SK-N-SH (cell line): ENCODE results near the gene RC3H2. TPM values are rescaled to one million over a fixed set of nuclear protein-coding genes. Genes with fewer than 3 reads are reported as not detected.
A peak's percentile ranks its signal among the peaks of the same experiment; 100 is the strongest.
"Not testable (repeated sequence)": the region's sequence is repeated elsewhere in the genome, so short reads cannot be mapped to it uniquely, and the experiment has no call there.

Experiments used
- CTCF ChIA-PET: fragments of 300-600, 350-600 bp; formaldehyde crosslinking; extraction: SDS; loops from one replicate; lab custom pipeline; 2021; lab: Yijun Ruan, JAX
- POLR2A ChIA-PET: fragments of 350-600 bp; sonication (Branson Sonifier 250); formaldehyde crosslinking; extraction: SDS; loops from one replicate; lab custom pipeline; 2020; ENCODE audit warnings: antibody characterized with exemption, inconsistent platforms; lab: Yijun Ruan, JAX
- DNase-seq: peaks from one replicate; pipeline ENCODE4 v3.0.0; 2012
- H2AFZ ChIP-seq: fragments of 200-600 bp; sonication (generic); 2 replicates; pipeline ENCODE4 v1.8.1; 2016; ENCODE audit warnings: antibody characterized with exemption, mild to moderate bottlenecking, low read depth
- H3F3A ChIP-seq: fragments of 200-600 bp; sonication (generic); replicated peaks from 2 replicates; pipeline ENCODE3; 2016; ENCODE audit warnings: antibody characterized with exemption, mild to moderate bottlenecking; ENCODE audit not compliant: insufficient read depth
- H3K27ac ChIP-seq, 2 experiments: fragments of 200-500 bp in 1 of 2; fragments of 200-600 bp in 1 of 2; sonication (Bioruptor generic) in 1 of 2; sonication (generic), shearing (Covaris generic) in 1 of 2; 2 replicates each; pipeline versions ENCODE4 v1.5.1 to v1.6.1; 2014 to 2016; ENCODE audit warnings: low read depth in 2 of 2, inconsistent platforms in 1 of 2, low read length in 1 of 2, mild to moderate bottlenecking in 1 of 2, mixed read lengths in 1 of 2
- H3K27me3 ChIP-seq: fragments of 200-600 bp; sonication (generic), shearing (Covaris generic); 2 replicates; pipeline ENCODE4 v1.6.1; 2016; ENCODE audit warnings: mixed run types; ENCODE audit not compliant: insufficient read depth
- H3K36me3 ChIP-seq, 2 experiments: fragments of 200-500 bp in 1 of 2; fragments of 200-600 bp in 1 of 2; sonication (Bioruptor generic) in 1 of 2; sonication (generic) in 1 of 2; replicated peaks in 1 of 2; 2 replicates each; pipeline versions ENCODE3 to v1.5.1; 2014 to 2016; ENCODE audit warnings: low read length in 1 of 2, mild to moderate bottlenecking in 1 of 2; ENCODE audit not compliant: insufficient read depth in 2 of 2, control insufficient read depth in 1 of 2
- H3K4me1 ChIP-seq, 2 experiments: fragments of 200-500 bp in 1 of 2; fragments of 200-600 bp in 1 of 2; sonication (Bioruptor generic) in 1 of 2; sonication (generic), shearing (Covaris generic) in 1 of 2; 2 replicates each; pipeline versions ENCODE4 v1.5.1 to v1.6.1; 2014 to 2016; ENCODE audit warnings: low read depth in 1 of 2, low read length in 1 of 2, mixed run types in 1 of 2; ENCODE audit not compliant: insufficient read depth in 2 of 2, control insufficient read depth in 1 of 2
- H3K4me2 ChIP-seq: fragments of 200-600 bp; sonication (generic), shearing (Covaris generic); 2 replicates; pipeline ENCODE4 v1.6.1; 2017; ENCODE audit warnings: mixed run types
- H3K4me3 ChIP-seq, 2 experiments: fragments of 200-500 bp in 1 of 2; fragments of 200-600 bp in 1 of 2; sonication (Bioruptor generic) in 1 of 2; sonication (generic), shearing (Covaris generic) in 1 of 2; 2 replicates each; pipeline versions ENCODE4 v1.5.1 to v1.8.1; 2014 to 2016; ENCODE audit warnings: low read depth in 2 of 2, inconsistent platforms in 1 of 2, low read length in 1 of 2, mild to moderate bottlenecking in 1 of 2, mixed read lengths in 1 of 2, moderate library complexity in 1 of 2
- H3K79me2 ChIP-seq: fragments of 200-600 bp; sonication (generic); 2 replicates; pipeline ENCODE4 v1.8.1; 2017; ENCODE audit warnings: mild to moderate bottlenecking; ENCODE audit not compliant: insufficient read depth
- H3K9ac ChIP-seq: fragments of 200-600 bp; sonication (generic); 2 replicates; pipeline ENCODE4 v1.6.1; 2017; ENCODE audit warnings: mixed run types
- H3K9me2 ChIP-seq: fragments of 200-600 bp; sonication (generic); 2 replicates; pipeline ENCODE4 v1.6.1; 2017; ENCODE audit warnings: mixed run types
- H3K9me3 ChIP-seq: fragments of 200-600 bp; sonication (generic); 2 replicates; pipeline ENCODE4 v1.6.1; 2017; ENCODE audit warnings: mixed run types, mild to moderate bottlenecking, moderate library complexity
- H4K20me1 ChIP-seq: fragments of 200-600 bp; sonication (generic); 2 replicates; pipeline ENCODE4 v1.6.1; 2017; ENCODE audit warnings: mild to moderate bottlenecking, mixed run types; ENCODE audit not compliant: insufficient read depth
- CHD2 ChIP-seq: fragments of 150-350 bp; IDR thresholded peaks from 2 replicates; pipeline ENCODE4 v1.6.1; 2018; ENCODE audit warnings: low read length; ENCODE audit not compliant: partially characterized antibody
- EP300 ChIP-seq, 2 experiments: IDR thresholded peaks; 2 replicates each; pipeline versions ENCODE4 v1.4.0 to v1.6.1; 2012; ENCODE audit warnings: borderline replicate concordance in 1 of 2, low read depth in 1 of 2, low read length in 1 of 2
- GABPA ChIP-seq: IDR thresholded peaks from 2 replicates; pipeline ENCODE4 v1.4.0; 2012; ENCODE audit warnings: low read depth, mild to moderate bottlenecking
- GATA2 ChIP-seq: sonication (generic); formaldehyde crosslinking; IDR thresholded peaks from 2 replicates; pipeline ENCODE4 v1.5.0; 2020; ENCODE audit warnings: mild to moderate bottlenecking, missing genetic modification reagents
- NRF1 ChIP-seq: IDR thresholded peaks from 2 replicates; pipeline ENCODE4 v1.6.1; 2012; ENCODE audit warnings: low read depth, mild to moderate bottlenecking, low read length
- RAD21 ChIP-seq: IDR thresholded peaks from 2 replicates; pipeline ENCODE4 v1.6.1; 2012; ENCODE audit warnings: mild to moderate bottlenecking, low read length
- RCOR1 ChIP-seq: fragments of 150-350 bp; IDR thresholded peaks from 2 replicates; pipeline ENCODE4 v1.6.1; 2017; ENCODE audit warnings: antibody characterized with exemption, low read length
- SIN3A ChIP-seq: IDR thresholded peaks from 2 replicates; pipeline ENCODE4 v1.6.1; 2012; ENCODE audit warnings: low read depth, mild to moderate bottlenecking, low read length, moderate library complexity, borderline replicate concordance
- SMC3 ChIP-seq: IDR thresholded peaks from 2 replicates; pipeline ENCODE4 v1.6.1; 2012; ENCODE audit warnings: low read depth, low read length, improper control_type of control experiment
- WGBS: methylation state at CpG from one replicate; pipeline ENCODE4 v1.1.6; 2017; ENCODE audit warnings: low lambda C conversion rate; 5-methylcytosine and 5-hydroxymethylcytosine counted together
- polyA plus RNA-seq, 3 experiments: library from polyadenylated mRNA; depleted of rRNA; stranded (reverse); fragments of >200 nt; gene quantifications; 2 replicates each; pipeline ENCODE4 v1.2.3, GENCODE V29; 2012
- TF ChIP-seq, protein P1 (sequence below): fragments of 200-600 bp; sonication (generic); IDR thresholded peaks from 2 replicates; pipeline ENCODE4 v1.6.1; 2017; ENCODE audit warnings: antibody characterized with exemption, mild to moderate bottlenecking, moderate library complexity
- TF ChIP-seq, protein P2 (sequence below): fragments of 150-350 bp; IDR thresholded peaks from 2 replicates; pipeline ENCODE4 v1.6.1; 2016; ENCODE audit warnings: mild to moderate bottlenecking, low read depth, low read length
- TF ChIP-seq, protein P3 (sequence below): IDR thresholded peaks from 2 replicates; pipeline ENCODE4 v1.6.1; 2012; ENCODE audit warnings: mild to moderate bottlenecking, low read depth, low read length, moderate library complexity
- TF ChIP-seq, protein P4 (sequence below): IDR thresholded peaks from 2 replicates; pipeline ENCODE4 v1.4.0; 2012; ENCODE audit warnings: low read depth, borderline replicate concordance

RC3H2 gene
- polyA plus RNA-seq, 1 of the 3 experiments (the other 2 are of a cell fraction), result 12.4 TPM

DNA sequence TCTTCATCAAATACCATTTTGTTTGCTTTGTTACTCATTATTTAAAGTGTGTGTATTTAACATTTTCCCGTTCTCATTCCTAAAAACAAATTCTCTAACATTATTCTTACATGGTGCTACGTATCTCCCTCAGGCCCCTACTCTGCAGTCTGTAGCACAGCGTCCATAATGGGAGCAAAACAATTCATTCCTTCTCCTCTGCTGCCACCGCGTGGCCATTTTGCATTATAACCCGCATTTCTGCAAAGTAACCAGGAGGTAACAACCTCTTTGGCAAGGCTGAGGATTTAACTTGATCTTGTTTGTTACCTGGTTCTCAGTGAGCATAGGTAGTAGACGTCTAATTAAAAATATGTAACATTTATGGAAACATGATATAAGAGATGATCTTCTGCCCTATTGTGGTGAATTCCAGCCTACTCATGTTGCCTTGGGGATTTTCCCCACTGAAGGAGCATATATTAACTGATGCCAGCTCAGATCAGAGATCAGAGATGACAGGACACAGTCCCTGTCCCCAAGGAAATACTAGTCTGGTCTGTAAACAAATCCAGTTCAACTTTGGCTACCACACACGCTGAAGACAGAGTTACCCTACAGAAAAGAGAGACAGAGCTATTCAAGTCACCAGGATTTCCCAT is 94.7 kb downstream of the RC3H2 start:
- Histone ChIP-seq H3K9me2 (no peaks in the 10 kb centered on the region), H3K36me3 (peaks cover 0 to under 1% of the 10 kb centered on the region in 2 experiments), H4K20me1 (no peaks in the 10 kb centered on the region), H3K27me3 (no peaks in the 10 kb centered on the region), H3F3A (no peaks in the 10 kb centered on the region), H3K4me2 (no peak overlapping the region), H2AFZ (no peak overlapping the region), H3K9ac (no peak overlapping the region), H3K79me2 (no peaks in the 10 kb centered on the region), H3K9me3 (no peaks in the 10 kb centered on the region), H3K4me3 (no peak overlapping the region; a peak in 1 of 4 replicates), H3K4me1 (peaks cover 0 to under 1% of the 10 kb centered on the region in 2 experiments; a peak in 1 of 4 replicates), H3K27ac (no peak overlapping the region)
- TF ChIP-seq EP300 (IDR thresholded peaks at IDR 0.05; ENCODE audit: borderline replicate concordance in 1 of 2, low read depth in 1 of 2, low read length in 1 of 2), result no peak
- no peak for TF ChIP-seq NRF1
- TF ChIP-seq, protein P1, sequence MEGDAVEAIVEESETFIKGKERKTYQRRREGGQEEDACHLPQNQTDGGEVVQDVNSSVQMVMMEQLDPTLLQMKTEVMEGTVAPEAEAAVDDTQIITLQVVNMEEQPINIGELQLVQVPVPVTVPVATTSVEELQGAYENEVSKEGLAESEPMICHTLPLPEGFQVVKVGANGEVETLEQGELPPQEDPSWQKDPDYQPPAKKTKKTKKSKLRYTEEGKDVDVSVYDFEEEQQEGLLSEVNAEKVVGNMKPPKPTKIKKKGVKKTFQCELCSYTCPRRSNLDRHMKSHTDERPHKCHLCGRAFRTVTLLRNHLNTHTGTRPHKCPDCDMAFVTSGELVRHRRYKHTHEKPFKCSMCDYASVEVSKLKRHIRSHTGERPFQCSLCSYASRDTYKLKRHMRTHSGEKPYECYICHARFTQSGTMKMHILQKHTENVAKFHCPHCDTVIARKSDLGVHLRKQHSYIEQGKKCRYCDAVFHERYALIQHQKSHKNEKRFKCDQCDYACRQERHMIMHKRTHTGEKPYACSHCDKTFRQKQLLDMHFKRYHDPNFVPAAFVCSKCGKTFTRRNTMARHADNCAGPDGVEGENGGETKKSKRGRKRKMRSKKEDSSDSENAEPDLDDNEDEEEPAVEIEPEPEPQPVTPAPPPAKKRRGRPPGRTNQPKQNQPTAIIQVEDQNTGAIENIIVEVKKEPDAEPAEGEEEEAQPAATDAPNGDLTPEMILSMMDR, result peak; percentile 77
- TF ChIP-seq SIN3A, result no peak
- peak; percentile 97 for TF ChIP-seq RAD21
- no peak for TF ChIP-seq RCOR1
- no peak for TF ChIP-seq CHD2
- TF ChIP-seq SMC3, result peak; percentile 92
- no peak for TF ChIP-seq GATA2 (CRISPR knock-in tag)
- ChIA-PET POLR2A (no interaction called here), CTCF (interaction anchor here (0.7 to 9.9 kb wide), 15 partner anchors 8 to 711 kb away, joined by 3 to 77 read pairs (median 7); partner anchors contain the start of genes OR1K1 and PDCL)
- DNase-seq, result peak; percentile 78
- 3% methylated on average over 8 of the region's 8 CpGs for WGBS

DNA sequence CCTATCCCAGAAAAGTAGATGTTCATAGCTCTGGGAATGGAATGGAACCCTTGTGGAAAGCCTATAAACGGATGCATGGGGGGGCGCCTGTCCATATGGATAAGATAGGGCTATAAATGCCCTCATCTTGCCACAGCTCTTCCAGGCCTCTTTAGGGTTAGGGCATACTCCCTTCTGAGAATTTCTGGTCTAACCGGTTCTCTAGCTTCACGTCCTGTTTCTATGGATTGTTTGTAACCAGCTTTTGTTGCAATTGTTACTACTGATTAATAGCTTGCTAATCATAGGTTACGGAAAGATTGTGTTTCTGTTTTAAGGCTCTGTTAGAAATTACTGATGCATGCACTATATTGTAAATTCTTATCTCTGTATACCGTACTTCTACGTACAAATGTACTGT is 95.9 kb downstream of the RC3H2 start:
- H3K27me3 ChIP-seq, H3K9me2 ChIP-seq, H3K4me3 ChIP-seq, H3F3A ChIP-seq, DNase-seq, H3K27ac ChIP-seq, H3K4me2 ChIP-seq, H3K79me2 ChIP-seq, POLR2A ChIA-PET, H3K9ac ChIP-seq, H3K36me3 ChIP-seq, H4K20me1 ChIP-seq, H3K4me1 ChIP-seq, H3K9me3 ChIP-seq, H2AFZ ChIP-seq: not testable (repeated sequence)
- 79% methylated on average over 7 of the region's 7 CpGs for WGBS
- CTCF ChIA-PET, result interaction anchor here (0.9 to 9.9 kb wide), 10 partner anchors 9 to 710 kb away, joined by 3 to 77 read pairs (median 6); partner anchors contain the start of gene OR1K1

DNA sequence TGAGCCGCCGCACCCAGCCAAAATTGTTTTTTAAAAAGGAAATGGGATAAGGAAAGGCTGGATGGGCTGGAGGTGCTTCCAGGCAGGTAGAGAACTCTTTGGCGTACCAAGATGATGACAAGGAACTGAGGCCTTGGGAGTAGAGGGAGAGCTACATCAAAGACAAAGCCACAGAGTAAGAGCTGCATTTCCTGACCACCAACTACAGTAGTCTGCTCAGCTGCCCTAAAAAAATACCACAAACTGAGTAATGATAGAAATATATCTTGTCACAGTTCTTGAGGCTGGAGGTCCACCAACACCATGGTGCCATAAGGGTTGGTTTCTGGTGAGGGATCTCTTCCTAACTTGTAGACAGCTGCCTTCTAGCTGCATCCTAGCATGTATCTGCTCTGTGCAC is 97.0 kb downstream of the RC3H2 start:
- CTCF ChIA-PET, result interaction anchor here (0.8 to 9.9 kb wide), 4 partner anchors 36 to 709 kb away, joined by 3 to 77 read pairs (median 7); no protein-coding TSS in a partner anchor
- H3K79me2 ChIP-seq, result no peaks in the 10 kb centered on the region
- TF ChIP-seq GABPA, result no peak
- TF ChIP-seq, protein P2, sequence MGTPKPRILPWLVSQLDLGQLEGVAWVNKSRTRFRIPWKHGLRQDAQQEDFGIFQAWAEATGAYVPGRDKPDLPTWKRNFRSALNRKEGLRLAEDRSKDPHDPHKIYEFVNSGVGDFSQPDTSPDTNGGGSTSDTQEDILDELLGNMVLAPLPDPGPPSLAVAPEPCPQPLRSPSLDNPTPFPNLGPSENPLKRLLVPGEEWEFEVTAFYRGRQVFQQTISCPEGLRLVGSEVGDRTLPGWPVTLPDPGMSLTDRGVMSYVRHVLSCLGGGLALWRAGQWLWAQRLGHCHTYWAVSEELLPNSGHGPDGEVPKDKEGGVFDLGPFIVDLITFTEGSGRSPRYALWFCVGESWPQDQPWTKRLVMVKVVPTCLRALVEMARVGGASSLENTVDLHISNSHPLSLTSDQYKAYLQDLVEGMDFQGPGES, result no peak
- TF ChIP-seq, protein P3, sequence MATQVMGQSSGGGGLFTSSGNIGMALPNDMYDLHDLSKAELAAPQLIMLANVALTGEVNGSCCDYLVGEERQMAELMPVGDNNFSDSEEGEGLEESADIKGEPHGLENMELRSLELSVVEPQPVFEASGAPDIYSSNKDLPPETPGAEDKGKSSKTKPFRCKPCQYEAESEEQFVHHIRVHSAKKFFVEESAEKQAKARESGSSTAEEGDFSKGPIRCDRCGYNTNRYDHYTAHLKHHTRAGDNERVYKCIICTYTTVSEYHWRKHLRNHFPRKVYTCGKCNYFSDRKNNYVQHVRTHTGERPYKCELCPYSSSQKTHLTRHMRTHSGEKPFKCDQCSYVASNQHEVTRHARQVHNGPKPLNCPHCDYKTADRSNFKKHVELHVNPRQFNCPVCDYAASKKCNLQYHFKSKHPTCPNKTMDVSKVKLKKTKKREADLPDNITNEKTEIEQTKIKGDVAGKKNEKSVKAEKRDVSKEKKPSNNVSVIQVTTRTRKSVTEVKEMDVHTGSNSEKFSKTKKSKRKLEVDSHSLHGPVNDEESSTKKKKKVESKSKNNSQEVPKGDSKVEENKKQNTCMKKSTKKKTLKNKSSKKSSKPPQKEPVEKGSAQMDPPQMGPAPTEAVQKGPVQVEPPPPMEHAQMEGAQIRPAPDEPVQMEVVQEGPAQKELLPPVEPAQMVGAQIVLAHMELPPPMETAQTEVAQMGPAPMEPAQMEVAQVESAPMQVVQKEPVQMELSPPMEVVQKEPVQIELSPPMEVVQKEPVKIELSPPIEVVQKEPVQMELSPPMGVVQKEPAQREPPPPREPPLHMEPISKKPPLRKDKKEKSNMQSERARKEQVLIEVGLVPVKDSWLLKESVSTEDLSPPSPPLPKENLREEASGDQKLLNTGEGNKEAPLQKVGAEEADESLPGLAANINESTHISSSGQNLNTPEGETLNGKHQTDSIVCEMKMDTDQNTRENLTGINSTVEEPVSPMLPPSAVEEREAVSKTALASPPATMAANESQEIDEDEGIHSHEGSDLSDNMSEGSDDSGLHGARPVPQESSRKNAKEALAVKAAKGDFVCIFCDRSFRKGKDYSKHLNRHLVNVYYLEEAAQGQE, result no peak
- TF ChIP-seq, protein P4, sequence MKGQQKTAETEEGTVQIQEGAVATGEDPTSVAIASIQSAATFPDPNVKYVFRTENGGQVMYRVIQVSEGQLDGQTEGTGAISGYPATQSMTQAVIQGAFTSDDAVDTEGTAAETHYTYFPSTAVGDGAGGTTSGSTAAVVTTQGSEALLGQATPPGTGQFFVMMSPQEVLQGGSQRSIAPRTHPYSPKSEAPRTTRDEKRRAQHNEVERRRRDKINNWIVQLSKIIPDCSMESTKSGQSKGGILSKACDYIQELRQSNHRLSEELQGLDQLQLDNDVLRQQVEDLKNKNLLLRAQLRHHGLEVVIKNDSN, result no peak

More for the DNA sequence above, 97.0 kb downstream of the RC3H2 start:
- Histone ChIP-seq H3K9ac (no peak overlapping the region), H4K20me1 (no peaks in the 10 kb centered on the region), H2AFZ (no peak overlapping the region), H3K4me1 (no peaks in the 10 kb centered on the region), H3K27ac (no peak overlapping the region), H3K9me3 (no peaks in the 10 kb centered on the region), H3K4me3 (no peak overlapping the region), H3K27me3 (no peaks in the 10 kb centered on the region), H3K36me3 (no peaks in the 10 kb centered on the region), H3F3A (no peaks in the 10 kb centered on the region), H3K9me2 (no peaks in the 10 kb centered on the region), H3K4me2 (no peak overlapping the region)
- 93% methylated on average over 3 of the region's 3 CpGs for WGBS
- POLR2A ChIA-PET, result no interaction called here
- DNase-seq, result no peak
